ENCODE data around the gene XIAP. TPM values are rescaled to one million over a fixed set of nuclear protein-coding genes. Genes with fewer than 3 reads are reported as not detected.

Gene XIAP
- total and polyA plus RNA-seq, 8 donors: 36.6 to 59.5 (median 42.6) TPM

DNA sequence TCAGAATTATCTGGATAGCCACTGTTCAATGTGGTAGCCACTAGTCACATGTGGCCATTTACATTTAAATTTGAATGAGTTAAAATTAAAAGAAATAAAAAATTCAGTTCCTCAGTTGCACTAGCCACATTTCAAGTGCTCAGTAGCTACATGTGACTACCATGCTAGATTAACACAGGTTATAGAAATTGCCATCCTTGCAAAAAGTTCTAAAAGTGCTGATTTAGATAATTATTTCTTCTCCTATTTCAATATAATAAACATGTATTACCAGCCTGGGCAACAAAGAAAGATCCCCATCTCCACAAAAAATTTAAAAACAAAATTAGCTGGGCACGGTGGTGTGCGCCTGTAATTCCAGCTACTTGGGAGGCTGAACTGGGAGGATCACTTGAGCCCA is 90.0 kb downstream of the XIAP start:
- H3K9me3 ChIP-seq: no peaks in the 10 kb centered on the region
- DNase-seq: no peak
- no peak for ATAC-seq
- H3K27ac ChIP-seq: no peak overlapping the region
- TF ChIP-seq, protein P1, sequence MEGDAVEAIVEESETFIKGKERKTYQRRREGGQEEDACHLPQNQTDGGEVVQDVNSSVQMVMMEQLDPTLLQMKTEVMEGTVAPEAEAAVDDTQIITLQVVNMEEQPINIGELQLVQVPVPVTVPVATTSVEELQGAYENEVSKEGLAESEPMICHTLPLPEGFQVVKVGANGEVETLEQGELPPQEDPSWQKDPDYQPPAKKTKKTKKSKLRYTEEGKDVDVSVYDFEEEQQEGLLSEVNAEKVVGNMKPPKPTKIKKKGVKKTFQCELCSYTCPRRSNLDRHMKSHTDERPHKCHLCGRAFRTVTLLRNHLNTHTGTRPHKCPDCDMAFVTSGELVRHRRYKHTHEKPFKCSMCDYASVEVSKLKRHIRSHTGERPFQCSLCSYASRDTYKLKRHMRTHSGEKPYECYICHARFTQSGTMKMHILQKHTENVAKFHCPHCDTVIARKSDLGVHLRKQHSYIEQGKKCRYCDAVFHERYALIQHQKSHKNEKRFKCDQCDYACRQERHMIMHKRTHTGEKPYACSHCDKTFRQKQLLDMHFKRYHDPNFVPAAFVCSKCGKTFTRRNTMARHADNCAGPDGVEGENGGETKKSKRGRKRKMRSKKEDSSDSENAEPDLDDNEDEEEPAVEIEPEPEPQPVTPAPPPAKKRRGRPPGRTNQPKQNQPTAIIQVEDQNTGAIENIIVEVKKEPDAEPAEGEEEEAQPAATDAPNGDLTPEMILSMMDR (IDR thresholded peaks at IDR 0.05): no peak
- H3K4me1 ChIP-seq: no peaks in the 10 kb centered on the region
- intact Hi-C loops (cut with DNase I): no loop called here
- no peak overlapping the region for H3K4me3 ChIP-seq
- no peaks in the 10 kb centered on the region for H3K27me3 ChIP-seq
- H3K36me3 ChIP-seq: no peaks in the 10 kb centered on the region

DNA sequence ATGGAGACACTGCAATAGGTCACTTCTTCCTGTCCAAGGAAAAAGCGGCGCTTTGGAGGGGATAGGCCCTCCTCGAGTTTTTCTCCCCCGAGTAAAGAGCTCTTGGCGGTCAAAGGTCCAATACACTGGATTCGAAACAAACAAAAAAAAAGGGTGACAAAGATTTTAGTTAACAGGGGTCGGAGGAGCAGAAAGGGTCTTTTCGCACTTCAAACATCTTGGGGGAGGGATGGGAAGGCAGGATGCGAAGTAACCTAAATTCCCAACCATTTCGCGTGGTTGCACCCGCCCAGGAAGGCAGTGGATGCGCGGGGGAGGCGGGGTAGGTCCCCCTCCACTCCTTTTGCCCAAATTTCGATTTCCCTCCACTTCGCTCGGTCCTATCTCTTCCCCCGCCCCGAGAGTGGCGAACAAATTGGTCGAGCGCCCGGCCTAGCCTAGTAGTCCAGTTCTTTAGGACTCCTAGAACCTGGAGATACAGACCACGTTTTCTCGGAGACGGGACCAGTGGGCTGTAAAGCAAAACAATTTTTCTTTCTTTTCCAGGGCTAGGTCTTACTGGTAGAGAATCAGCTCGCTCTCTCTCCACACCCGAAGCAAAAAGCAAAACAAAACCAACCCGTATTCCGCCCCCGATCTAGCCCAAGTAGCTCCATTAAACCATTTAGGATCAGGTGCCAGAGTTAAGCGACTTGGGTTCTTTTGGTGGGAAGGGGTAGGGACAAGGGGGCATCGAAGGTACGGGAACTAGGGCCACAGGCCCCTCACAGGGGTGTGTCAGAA is 99.6 kb downstream of the XIAP start:
- intact Hi-C loops (cut with DNase I): no loop called here
- Histone ChIP-seq H3K9me3 (no peaks in the 10 kb centered on the region), H3K4me1 (peaks cover 0 to 8% of the 10 kb centered on the region in 2 donors), H3K4me3 (peak overlapping the region; percentile 34 to 63), H3K36me3 (no peaks in the 10 kb centered on the region), H3K27ac (peak overlapping the region; percentile 94 to 98), H3K27me3 (no peaks in the 10 kb centered on the region)
- peak; percentile 37 to 70 (median 44) for DNase-seq
- TF ChIP-seq, protein P1 (IDR thresholded peaks at IDR 0.05): no peak
- ATAC-seq: peak; percentile 2

DNA sequence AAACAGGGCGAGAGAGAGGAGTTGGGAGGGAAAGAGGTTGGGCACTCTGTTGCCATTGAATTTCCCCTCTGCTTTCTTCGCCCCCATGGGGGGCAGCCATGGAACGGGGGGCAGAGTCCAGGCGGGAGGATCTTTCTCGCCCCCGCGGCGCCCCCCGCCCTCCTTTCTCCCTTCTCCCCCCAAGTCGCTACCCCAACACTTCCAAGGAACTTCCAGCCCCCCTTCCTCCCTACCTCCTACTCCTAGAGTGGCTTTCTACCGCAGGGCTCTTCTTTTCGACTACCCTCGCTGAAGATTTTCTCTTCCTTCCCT is 101.1 kb downstream of the XIAP start:
- intact Hi-C loops (cut with DNase I): no loop called here
- TF ChIP-seq, protein P1 (IDR thresholded peaks at IDR 0.05): no peak

DNA sequence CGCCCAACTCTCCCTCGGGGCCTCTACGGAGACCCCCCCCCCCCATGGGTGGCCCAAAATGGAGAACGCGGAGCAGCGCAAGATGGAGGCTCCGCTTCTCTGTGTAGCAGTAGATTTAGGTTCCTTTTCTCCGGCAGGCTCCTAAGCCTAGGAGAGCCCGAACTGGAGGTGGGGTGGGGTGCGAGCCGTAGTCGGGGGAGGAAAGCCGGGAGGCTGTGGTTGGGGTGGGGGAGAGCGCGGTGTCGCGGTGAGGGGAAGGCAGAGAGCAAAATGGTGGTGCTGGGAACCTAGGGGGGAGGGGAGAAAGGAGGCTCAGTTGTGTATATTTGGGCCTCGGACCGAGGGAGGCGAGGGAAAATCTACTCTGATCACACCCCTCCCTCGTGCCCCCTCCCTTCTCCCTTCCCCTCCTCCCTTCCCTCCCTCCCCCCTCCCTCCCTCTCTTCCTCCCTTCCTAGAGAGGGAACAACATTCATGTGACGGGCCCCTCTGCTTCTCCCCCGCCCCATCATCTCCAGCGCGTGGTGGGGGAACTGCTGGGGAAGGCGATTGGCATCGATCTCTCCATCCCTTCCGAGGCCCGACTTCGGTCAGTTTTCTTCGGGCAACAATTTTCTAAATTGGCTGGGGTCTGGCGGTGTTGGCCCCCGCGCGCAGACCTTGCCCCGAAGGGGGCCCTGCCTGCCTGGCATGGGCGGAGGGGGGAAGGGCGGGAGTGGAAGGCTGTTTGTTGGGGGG is 101.6 kb downstream of the XIAP start, which contains the start of gene STAG2:
TSS of gene STAG2 (plus strand) at position 439 of the 738 bp plus-strand sequence. CDS start 60,922 bp downstream, outside the sequence.
- intact Hi-C loops (cut with DNase I): no loop called here
- Histone ChIP-seq H3K4me1 (peaks cover 0 to 24% of the 10 kb centered on the region in 2 donors), H3K4me3 (peak within 1 kb of the TSS; percentile 41 to 63), H3K36me3 (no peaks in the 10 kb centered on the region), H3K27ac (peak within 1 kb of the TSS; percentile 98 to 99), H3K9me3 (no peaks in the 10 kb centered on the region), H3K27me3 (no peaks in the 10 kb centered on the region)
- TF ChIP-seq, protein P1 (IDR thresholded peaks at IDR 0.05): no peak
- DNase-seq: peak; percentile 82 to 92 (median 84)
- peak; percentile 66 for ATAC-seq

More for the DNA sequence above, 101.1 kb downstream of the XIAP start:
- Histone ChIP-seq H3K4me1 (peaks cover 0 to 19% of the 10 kb centered on the region in 2 donors), H3K36me3 (no peaks in the 10 kb centered on the region), H3K27ac (peak overlapping the region; percentile 98 to 99), H3K27me3 (no peaks in the 10 kb centered on the region), H3K9me3 (no peaks in the 10 kb centered on the region), H3K4me3 (peak overlapping the region; percentile 41 to 63)
- ATAC-seq: no peak
- no peak for DNase-seq

DNA sequence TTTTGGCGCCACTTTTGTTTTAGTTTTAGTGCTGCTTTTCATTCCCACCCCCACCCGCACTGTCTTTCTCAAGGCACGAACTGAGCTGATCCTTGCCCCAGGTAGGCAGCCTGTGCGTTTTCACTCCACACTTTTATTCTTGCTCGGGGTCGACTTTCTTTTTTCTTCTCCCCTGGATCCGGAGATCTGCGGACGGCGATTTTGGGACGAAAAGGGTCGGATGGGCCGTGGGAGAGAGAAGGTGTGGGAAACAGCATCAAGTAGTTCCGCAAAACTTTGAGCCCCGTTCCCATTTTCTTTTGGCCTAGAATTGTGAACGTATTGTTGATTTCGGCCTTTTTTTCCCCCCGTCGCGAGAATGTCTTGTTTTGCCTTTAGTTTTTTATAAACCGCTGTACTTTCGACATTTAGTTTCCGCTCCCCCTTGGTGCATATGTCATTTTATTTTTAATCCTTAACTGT is 102.2 kb downstream of the XIAP start:
- Histone ChIP-seq H3K4me1 (peaks cover 0 to 26% of the 10 kb centered on the region in 2 donors), H3K27ac (peak overlapping the region; percentile 98 to 99), H3K27me3 (no peaks in the 10 kb centered on the region), H3K9me3 (no peaks in the 10 kb centered on the region), H3K36me3 (no peaks in the 10 kb centered on the region), H3K4me3 (peak overlapping the region; percentile 41 to 63)
- peak; percentile 1 for ATAC-seq
- intact Hi-C loops (cut with DNase I): no loop called here
- TF ChIP-seq, protein P1 (IDR thresholded peaks at IDR 0.05): no peak
- no peak for DNase-seq

Data from left lung (tissue), 10 donors.